ENCODE results near the gene ELOVL1.

- TF ChIP-seq POLR2AphosphoS5 (IDR thresholded peaks at IDR 0.05) (no peak), CTCF (IDR thresholded peaks at IDR 0.05) (no peak), POLR2A (IDR thresholded peaks at IDR 0.05; ENCODE audit: low read depth) (no peak)
Measured at GRCh38 chr1:43387976-43388599, 20.3 kb upstream of the ELOVL1 start.

Measured in esophagus muscularis mucosa (tissue), 3 donors.